PC-9 (cell line): ENCODE measurements around the gene OBI1.

ENCODE experiments used
- CTCF ChIP-seq: fragments of 200-600 bp; sonication (generic); conservative IDR thresholded peaks from 2 replicates; pipeline ENCODE4 v1.6.1; 2017; ENCODE audit warnings: mixed run types, antibody characterized with exemption, mild to moderate bottlenecking, moderate library complexity
- EZH2 ChIP-seq: fragments of 200-600 bp; sonication (generic); IDR thresholded peaks from 2 replicates; pipeline ENCODE4 v1.8.0; 2017; ENCODE audit warnings: antibody characterized with exemption, low read depth

- TF ChIP-seq CTCF (no peak), EZH2 (no peak)
Measured at GRCh38 chr13:78675112-78675511, 16.2 kb upstream of the OBI1 start.
